Subcutaneous adipose tissue (tissue), 4 donors: ENCODE data around the gene FGFBP2. TPM values are rescaled to one million over a fixed set of nuclear protein-coding genes. Genes with fewer than 3 reads are reported as not detected.

ENCODE experiments used
- total RNA-seq, 4 donors: library from RNA; depleted of rRNA; stranded (reverse); fragments of >200 nt; gene quantifications; one replicate each; pipeline ENCODE4 v1.1.0, GENCODE V29; 2016
- TF ChIP-seq, protein P1 (sequence below): fragments of 450-650 bp; IDR thresholded peaks from one replicate; pipeline ENCODE4 v1.5.1; 2016; ENCODE audit warnings: low read depth, mild to moderate bottlenecking, control low read depth, antibody characterized with exemption, moderate library complexity

The FGFBP2 gene
- total RNA-seq, 4 donors from 2014 or later = 23.8 to 148 (median 72.5) TPM

DNA sequence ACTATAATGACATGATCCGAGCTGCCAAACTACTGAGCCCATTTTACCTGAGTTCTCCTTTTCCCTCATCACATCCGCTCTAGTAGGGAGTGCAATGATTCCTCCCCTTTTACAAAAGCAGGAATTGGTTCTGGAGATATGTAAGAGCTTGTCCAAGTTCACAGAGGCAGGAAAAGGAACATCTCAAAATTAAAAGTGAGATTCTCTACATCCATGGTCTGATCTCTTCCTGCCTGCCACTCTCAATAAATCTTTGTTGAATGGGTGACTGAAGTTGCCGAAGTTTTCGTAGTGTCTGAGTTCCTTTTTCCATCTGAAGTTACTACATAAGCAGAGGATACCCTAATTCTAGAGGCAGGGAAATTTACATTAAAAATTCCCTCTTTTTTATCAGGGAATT lies 24.3 kb downstream of the FGFBP2 start, which contains the start of gene FGFBP1:
Gene FGFBP1 (minus strand): TSS at position 101 of the 400 bp plus-strand sequence. CDS start 2,108 bp downstream, outside the sequence.
- TF ChIP-seq, protein P1, sequence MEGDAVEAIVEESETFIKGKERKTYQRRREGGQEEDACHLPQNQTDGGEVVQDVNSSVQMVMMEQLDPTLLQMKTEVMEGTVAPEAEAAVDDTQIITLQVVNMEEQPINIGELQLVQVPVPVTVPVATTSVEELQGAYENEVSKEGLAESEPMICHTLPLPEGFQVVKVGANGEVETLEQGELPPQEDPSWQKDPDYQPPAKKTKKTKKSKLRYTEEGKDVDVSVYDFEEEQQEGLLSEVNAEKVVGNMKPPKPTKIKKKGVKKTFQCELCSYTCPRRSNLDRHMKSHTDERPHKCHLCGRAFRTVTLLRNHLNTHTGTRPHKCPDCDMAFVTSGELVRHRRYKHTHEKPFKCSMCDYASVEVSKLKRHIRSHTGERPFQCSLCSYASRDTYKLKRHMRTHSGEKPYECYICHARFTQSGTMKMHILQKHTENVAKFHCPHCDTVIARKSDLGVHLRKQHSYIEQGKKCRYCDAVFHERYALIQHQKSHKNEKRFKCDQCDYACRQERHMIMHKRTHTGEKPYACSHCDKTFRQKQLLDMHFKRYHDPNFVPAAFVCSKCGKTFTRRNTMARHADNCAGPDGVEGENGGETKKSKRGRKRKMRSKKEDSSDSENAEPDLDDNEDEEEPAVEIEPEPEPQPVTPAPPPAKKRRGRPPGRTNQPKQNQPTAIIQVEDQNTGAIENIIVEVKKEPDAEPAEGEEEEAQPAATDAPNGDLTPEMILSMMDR = no peak

DNA sequence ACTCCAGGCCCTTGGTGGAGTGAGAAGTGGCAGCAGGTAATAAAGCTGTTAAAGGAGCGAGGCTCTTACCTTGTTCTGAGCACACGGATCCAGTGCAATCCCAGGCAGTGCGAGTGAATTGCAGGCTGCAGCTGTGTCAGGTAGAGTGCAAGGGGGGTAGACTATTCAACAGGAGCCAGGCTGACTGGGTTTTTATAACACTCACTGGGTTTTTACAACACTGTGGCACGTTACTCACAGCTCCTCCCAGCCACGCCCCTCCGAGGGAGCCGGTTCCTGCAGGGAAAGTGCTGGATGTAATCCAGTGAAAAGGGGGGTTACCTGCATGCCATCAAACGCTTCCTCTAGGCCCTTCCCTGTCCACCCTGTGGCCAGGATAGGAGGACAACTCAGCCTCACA lies 24.8 kb downstream of the FGFBP2 start:
- TF ChIP-seq, protein P1 = no peak

DNA sequence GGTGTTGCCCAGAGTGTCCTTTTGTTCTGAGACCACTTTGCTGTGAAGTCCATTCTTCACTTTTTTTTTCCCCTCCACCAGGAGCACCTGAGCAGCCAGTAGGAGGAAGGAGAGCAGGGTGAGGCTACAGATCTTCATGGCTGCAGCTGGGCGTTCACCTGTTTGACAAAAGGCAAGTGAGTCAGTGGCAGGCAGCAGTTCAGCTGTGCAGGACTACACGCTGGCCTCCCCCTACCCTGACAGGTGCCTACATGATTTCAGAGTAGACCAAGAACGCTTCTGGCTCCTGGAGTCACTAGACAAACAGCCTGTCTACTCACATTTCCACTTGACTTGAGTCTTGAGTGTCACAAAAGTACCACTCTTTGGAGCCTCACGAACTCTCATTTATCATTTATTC lies 26.5 kb downstream of the FGFBP2 start:
- TF ChIP-seq, protein P1 = no peak

DNA sequence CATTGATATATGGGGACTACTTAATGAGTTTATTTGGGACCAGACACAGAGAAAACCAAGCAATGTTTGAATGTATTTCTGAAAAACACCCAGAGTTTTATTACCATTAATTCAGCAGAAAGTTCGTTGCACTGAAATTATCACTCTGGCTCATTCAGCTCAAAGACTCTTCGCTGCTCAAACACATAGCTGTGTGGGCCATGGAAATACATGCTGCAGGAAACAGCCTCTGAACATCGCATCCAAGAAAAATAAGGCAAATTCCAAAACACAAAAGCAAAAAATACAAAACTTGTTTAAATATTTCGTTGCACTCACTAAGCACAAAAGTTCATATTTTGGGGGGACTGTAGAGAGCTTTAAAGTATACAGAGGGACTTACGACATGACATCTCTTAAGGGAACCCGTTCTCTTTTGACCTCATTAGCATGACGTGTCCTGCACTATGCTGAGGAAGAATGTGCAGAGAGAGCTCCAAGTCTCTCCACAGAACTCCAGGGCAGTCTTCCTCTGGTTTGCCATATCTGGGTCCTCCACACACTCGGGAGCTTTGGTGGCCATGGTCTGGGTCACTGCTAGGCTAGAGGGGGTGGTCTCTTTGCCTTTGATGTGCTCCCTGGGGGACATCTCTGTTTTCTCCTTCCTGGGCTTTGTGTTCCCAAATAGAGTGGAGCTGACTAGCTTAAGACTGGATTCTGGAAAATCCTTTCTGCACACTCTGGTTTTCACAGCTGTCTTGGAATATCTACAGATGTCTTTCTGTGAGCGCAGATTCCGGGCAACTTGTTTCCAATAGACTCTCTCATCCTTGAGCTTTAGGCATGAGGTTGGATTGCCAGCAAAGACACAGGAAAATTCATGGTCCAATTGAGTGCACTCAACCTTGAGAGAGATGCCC lies 27.2 kb downstream of the FGFBP2 start:
- TF ChIP-seq, protein P1 = no peak

DNA sequence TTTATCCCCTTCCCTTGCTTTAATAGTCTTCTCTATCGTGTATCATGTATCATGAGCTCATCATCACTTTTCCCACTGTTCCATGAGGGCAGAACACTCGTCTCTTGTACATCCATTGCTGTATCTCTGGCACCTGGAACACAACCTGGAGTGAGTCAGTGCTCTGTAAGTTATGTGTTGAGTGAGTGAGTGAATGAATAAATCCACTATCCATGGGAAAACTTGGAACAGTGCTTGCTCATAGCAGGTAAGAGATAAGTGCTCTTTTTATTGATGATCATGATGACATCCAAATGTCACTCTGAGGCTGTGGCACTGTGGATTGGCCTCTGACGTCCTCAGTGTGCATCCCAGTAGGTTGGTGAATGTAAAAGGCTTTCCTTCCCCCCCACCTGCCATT lies 28.7 kb downstream of the FGFBP2 start:
- TF ChIP-seq, protein P1 = no peak

DNA sequence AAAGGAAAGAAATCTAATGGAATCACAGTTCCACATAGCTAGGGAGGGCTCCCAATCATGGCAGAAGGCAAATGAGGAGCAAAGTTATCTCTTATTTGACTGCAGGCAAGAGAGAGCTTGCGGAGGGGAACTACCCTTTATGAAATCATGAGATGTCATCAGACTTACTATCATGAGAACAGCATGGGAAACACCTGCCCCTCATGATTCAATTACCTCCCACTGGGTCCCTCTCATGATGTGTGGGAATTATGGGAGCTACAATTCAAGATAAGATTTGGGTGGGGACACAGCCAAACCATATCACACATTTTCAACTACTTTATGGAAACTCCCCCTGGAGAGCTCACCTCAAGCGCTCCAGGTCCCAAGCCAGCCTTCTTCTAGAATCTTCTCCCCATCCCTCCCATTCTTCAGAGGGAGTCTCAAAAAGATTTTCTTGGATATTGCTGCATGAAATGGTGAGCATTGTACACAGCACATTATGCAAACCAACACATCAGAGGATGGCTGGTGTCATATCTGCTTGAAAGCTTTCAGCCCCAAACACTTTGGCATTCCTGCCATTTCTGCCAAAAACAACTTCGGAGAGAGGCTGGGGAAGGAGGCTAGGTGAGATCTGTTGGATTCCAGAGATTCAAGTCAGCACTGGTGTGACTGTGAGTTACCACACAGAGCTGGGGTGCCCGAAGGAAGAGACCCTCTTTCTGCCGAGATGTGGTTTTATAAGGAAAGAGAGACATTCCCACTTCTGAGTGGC lies 31.3 kb downstream of the FGFBP2 start:
- TF ChIP-seq, protein P1 = no peak

DNA sequence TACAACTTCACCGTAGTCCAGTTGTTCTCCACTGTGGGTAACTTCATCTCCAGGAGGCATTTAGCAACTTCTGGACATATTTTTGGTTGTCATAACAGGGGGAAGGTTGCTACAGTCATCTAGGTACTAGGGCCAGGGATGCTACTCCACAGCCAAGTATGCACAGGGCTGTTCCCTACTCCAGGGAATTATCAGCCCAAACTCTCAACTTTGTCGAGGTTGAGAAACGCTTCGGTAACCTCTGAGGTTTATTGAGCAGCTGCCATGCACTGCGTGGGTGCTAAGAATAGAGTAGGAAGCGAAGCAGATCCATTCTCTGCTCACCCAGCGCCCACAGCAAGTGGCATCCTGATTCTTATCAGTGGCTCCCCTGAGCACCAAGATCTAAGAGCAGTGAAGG lies 32.7 kb downstream of the FGFBP2 start:
- TF ChIP-seq, protein P1 = no peak
